ENCODE results near the gene PANK4.

- TF ChIP-seq POLR2A (IDR thresholded peaks at IDR 0.05; ENCODE audit: low read length) (no peak), GATA1 (IDR thresholded peaks at IDR 0.05; ENCODE audit: low read depth, low read length) (no peak)
Measured at GRCh38 chr1:2496087-2496622, 30.2 kb downstream of the PANK4 start.

Measured in erythroblast (primary cell).